B cell (primary cell): Measurements from ENCODE around the gene LRRC36. TPM values are rescaled to one million over a fixed set of nuclear protein-coding genes. Genes with fewer than 3 reads are reported as not detected.

Experiments used
- ATAC-seq: fragments of 200-7000 bp; cut with Tn5 transposase; one replicate; pipeline ENCODE4 v1.10.0; 2021; ENCODE audit warnings: low read depth, mild to moderate bottlenecking, moderate number of reproducible peaks, moderate library complexity
- CTCF ChIA-PET: fragments of 350-600 bp; sonication (Branson Sonifier 250); formaldehyde crosslinking; loops from one replicate; lab custom pipeline; 2021; ENCODE audit warnings: antibody characterized with exemption, inconsistent platforms; lab: Charles Lee
- POLR2A ChIA-PET: fragments of 350-600 bp; sonication (Branson Sonifier 250); formaldehyde crosslinking; loops from one replicate; lab custom pipeline; 2021; ENCODE audit warnings: antibody characterized with exemption; lab: Charles Lee
- DNase-seq: peaks from one replicate; pipeline ENCODE4 v3.0.0; 2013
- H2AFZ ChIP-seq: 2 replicates; pipeline ENCODE4 v1.6.1; 2012; ENCODE audit warnings: mild to moderate bottlenecking, low read depth, low read length; ENCODE audit not compliant: insufficient read depth, poor library complexity, severe bottlenecking
- H3K27ac ChIP-seq, 2 donors: 1 replicate in 1 of 2; 2 replicates in 1 of 2; pipeline ENCODE4 v1.5.1; 2012 to 2013; ENCODE audit warnings: low read length in 2 of 2, mild to moderate bottlenecking in 2 of 2, moderate library complexity in 1 of 2
- H3K27me3 ChIP-seq, 4 experiments: fragments of 200-600 bp in 1 of 4; sonication (generic) in 1 of 4; replicated peaks in 1 of 4; 1 replicate in 2 of 4; 2 replicates in 2 of 4; pipeline versions ENCODE4 v1.6.1 to v1.7.0; 2013 to 2016; ENCODE audit warnings: low read length in 3 of 4, mild to moderate bottlenecking in 2 of 4, mixed read lengths in 1 of 4, moderate library complexity in 1 of 4; ENCODE audit not compliant: insufficient read depth in 4 of 4, control insufficient read depth in 3 of 4; ENCODE audit errors: control extremely low read depth in 1 of 4
- H3K36me3 ChIP-seq, 2 experiments: replicated peaks in 1 of 2; 1 replicate in 1 of 2; 2 replicates in 1 of 2; pipeline versions ENCODE4 v1.6.1 to v1.7.1; 2013; ENCODE audit warnings: low read length in 1 of 2; ENCODE audit not compliant: insufficient read depth in 2 of 2, control insufficient read depth in 1 of 2; ENCODE audit errors: control extremely low read depth in 1 of 2, extremely low read depth in 1 of 2
- H3K4me1 ChIP-seq, 2 donors: fragments of 200-600 bp in 1 of 2; sonication (generic) in 1 of 2; 1 replicate in 1 of 2; 2 replicates in 1 of 2; pipeline versions ENCODE4 v1.5.1 to v1.6.1; 2013 to 2017; ENCODE audit warnings: low read length in 2 of 2; ENCODE audit not compliant: control insufficient read depth in 2 of 2, insufficient read depth in 2 of 2
- H3K4me2 ChIP-seq: replicated peaks from 2 replicates; pipeline ENCODE3; 2012; ENCODE audit warnings: mild to moderate bottlenecking, low read depth, low read length; ENCODE audit not compliant: poor library complexity, severe bottlenecking
- H3K4me3 ChIP-seq, 5 experiments: fragments of 200-600 bp in 1 of 5; sonication (generic) in 1 of 5; 1 replicate in 3 of 5; 2 replicates in 2 of 5; pipeline versions ENCODE4 v1.5.1 to v1.7.0; 2011 to 2016; ENCODE audit warnings: low read length in 4 of 5, mild to moderate bottlenecking in 4 of 5, low read depth in 2 of 5, control low read depth in 1 of 5, moderate library complexity in 1 of 5; ENCODE audit not compliant: insufficient read depth in 1 of 5; ENCODE audit errors: control extremely low read depth in 1 of 5, extremely low read depth in 1 of 5
- H3K79me2 ChIP-seq: fragments of 200-600 bp; sonication (generic); one replicate; pipeline ENCODE4 v1.6.0; 2016; ENCODE audit warnings: low read length; ENCODE audit not compliant: control insufficient read depth, insufficient read depth
- H3K9ac ChIP-seq: fragments of 200-600 bp; sonication (generic); 2 replicates; pipeline ENCODE4 v1.6.1; 2017; ENCODE audit warnings: mild to moderate bottlenecking, low read length, moderate library complexity
- H3K9me3 ChIP-seq, 3 donors: one replicate each; pipeline versions ENCODE4 v1.6.1 to v1.7.1; 2013; ENCODE audit warnings: low read length in 2 of 3; ENCODE audit not compliant: control insufficient read depth in 2 of 3, insufficient read depth in 1 of 3; ENCODE audit errors: control extremely low read depth in 1 of 3
- H4K20me1 ChIP-seq: 2 replicates; pipeline ENCODE4 v1.6.0; 2012; ENCODE audit warnings: mild to moderate bottlenecking, low read length; ENCODE audit not compliant: insufficient read depth, control insufficient read depth, poor library complexity, severe bottlenecking
- H3K27ac Mint-ChIP-seq: one replicate; pipeline ENCODE4 v1.8.0; 2021; ENCODE audit warnings: mixed read lengths
- H3K27me3 Mint-ChIP-seq: one replicate; pipeline ENCODE4 v1.8.0; 2021; ENCODE audit warnings: mixed read lengths
- H3K4me1 Mint-ChIP-seq: one replicate; pipeline ENCODE4 v1.8.0; 2021; ENCODE audit warnings: mixed read lengths
- H3K4me3 Mint-ChIP-seq: one replicate; pipeline ENCODE4 v1.8.0; 2021; ENCODE audit warnings: mixed read lengths
- H3K9me3 Mint-ChIP-seq: one replicate; pipeline ENCODE4 v1.8.0; 2022; ENCODE audit warnings: mixed read lengths; ENCODE audit not compliant: insufficient read depth
- CTCF ChIP-seq: fragments of 200-600 bp; IDR thresholded peaks from one replicate; pipeline ENCODE4 v1.8.0; 2022; ENCODE audit warnings: antibody characterized with exemption, mild to moderate bottlenecking
- EZH2 ChIP-seq: IDR thresholded peaks from 2 replicates; pipeline ENCODE4 v1.6.1; 2012; ENCODE audit warnings: borderline replicate concordance, low read depth, mild to moderate bottlenecking, moderate library complexity, low read length; ENCODE audit not compliant: insufficient read depth, poor library complexity, severe bottlenecking
- WGBS: methylation state at CpG from one replicate; pipeline ENCODE4 v1.1.5; 2013; ENCODE audit warnings: missing lambda C conversion rate; ENCODE audit not compliant: insufficient coverage; 5-methylcytosine and 5-hydroxymethylcytosine counted together
- intact Hi-C: fragments of 100-400 bp; cut with micrococcal nuclease; formaldehyde crosslinking; loops from one replicate; pipeline ENCODE4 v1.10.0; 2022
- polyA plus RNA-seq: library from polyadenylated mRNA; depleted of rRNA; stranded (reverse); fragments of >200 nt; gene quantifications from 2 replicates; pipeline ENCODE4 v1.2.3, GENCODE V29; 2012
- total RNA-seq, 2 donors: library from RNA; stranded (reverse); fragments of 120-200 nt in 1 of 2; gene quantifications; 1 replicate in 1 of 2; 2 replicates in 1 of 2; pipeline versions ENCODE4 v1.2.3 to v1.2.4, GENCODE V29; 2013 to 2022

LRRC36 gene
- total and polyA plus RNA-seq, 2 donors (not counting 1 experiment from before 2014, with no cell fraction given), result 0.98 TPM; not detected in 1

DNA sequence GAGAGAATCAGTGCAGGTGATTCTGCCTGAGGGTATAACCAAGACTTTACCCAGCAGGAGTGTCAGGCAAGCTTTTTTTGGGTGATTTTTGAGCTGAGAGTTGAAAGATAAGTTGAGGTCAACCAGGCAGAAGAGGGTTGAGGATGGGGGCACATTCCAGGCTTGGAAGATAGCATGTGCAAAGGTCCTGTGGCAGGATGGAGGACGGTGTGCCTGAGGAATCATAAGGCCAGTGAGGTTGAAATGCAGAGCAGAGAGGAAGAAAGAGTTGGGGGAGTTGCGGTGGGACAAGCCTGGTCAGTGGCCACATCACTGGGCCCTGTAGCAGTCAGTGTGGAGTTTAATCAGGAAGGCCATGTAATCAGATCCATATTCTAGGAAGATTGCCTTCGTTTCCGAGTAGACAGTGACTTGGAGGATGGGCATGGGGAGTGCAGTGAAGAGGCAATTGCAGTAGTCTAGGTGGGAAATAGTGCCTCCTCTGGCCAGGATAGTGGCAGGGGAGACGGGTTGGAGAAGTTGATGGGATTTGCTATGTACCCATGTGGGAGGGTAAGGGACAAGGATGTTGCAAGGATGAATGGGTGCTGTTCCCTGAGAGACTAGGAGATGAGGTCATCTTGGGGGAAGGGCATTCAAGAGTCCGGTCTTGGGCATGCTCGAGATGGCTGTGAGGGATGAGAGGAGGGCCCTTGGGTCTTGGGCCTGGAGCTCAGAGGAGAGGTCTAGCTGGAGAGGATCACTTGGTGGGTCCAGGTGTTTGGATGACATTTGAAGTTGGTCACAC, 43.4 kb upstream of the LRRC36 start:
- Histone ChIP-seq H3K9me3 (no peaks in the 10 kb centered on the region), H3K4me2 (no peak overlapping the region), H3K79me2 (peaks cover 3% of the 10 kb centered on the region), H3K27ac (no peak overlapping the region), H2AFZ (no peak overlapping the region), H3K9ac (no peak overlapping the region), H3K27me3 (no peaks in the 10 kb centered on the region), H3K36me3 (no peaks in the 10 kb centered on the region), H3K4me1 (peaks cover 6 to 7% of the 10 kb centered on the region in 2 donors), H4K20me1 (no peaks in the 10 kb centered on the region), H3K4me3 (no peak overlapping the region)
- ATAC-seq (no peak), DNase-seq (no peak)
- POLR2A ChIA-PET, result no interaction called here
- 95% methylated on average over 7 of the region's 7 CpGs for WGBS
- Mint-ChIP-seq H3K4me3 (no peak overlapping the region), H3K27me3 (no peaks in the 10 kb centered on the region), H3K9me3 (no peaks in the 10 kb centered on the region), H3K27ac (no peak overlapping the region), H3K4me1 (peaks cover 4% of the 10 kb centered on the region)
- TF ChIP-seq CTCF (no peak), EZH2 (no peak)
- CTCF ChIA-PET, result no interaction called here
- intact Hi-C loops, result no loop called here

GRCh38 chr16:67283826-67284555, 42.6 kb upstream of the LRRC36 start:
- H3K9me3 Mint-ChIP-seq, result no peaks in the 10 kb centered on the region
- 78% methylated on average over 21 of the region's 21 CpGs for WGBS
- no peak for ATAC-seq

More at GRCh38 chr16:67283826-67284555, 42.6 kb upstream of the LRRC36 start:
- no peak overlapping the region for H3K27ac Mint-ChIP-seq
- Histone ChIP-seq H3K27me3 (no peaks in the 10 kb centered on the region), H2AFZ (no peak overlapping the region), H3K4me1 (no peaks in the 10 kb centered on the region), H3K4me3 (no peak overlapping the region), H3K36me3 (no peaks in the 10 kb centered on the region), H3K9me3 (no peaks in the 10 kb centered on the region), H3K27ac (no peak overlapping the region), H3K79me2 (no peaks in the 10 kb centered on the region), H4K20me1 (no peaks in the 10 kb centered on the region), H3K9ac (no peak overlapping the region), H3K4me2 (no peak overlapping the region)
- H3K27me3 Mint-ChIP-seq, result no peaks in the 10 kb centered on the region
- intact Hi-C loops, result no loop called here
- no peak overlapping the region for H3K4me3 Mint-ChIP-seq
- no peaks in the 10 kb centered on the region for H3K4me1 Mint-ChIP-seq
- no peak for DNase-seq
- ChIA-PET CTCF (no interaction called here), POLR2A (no interaction called here)
- TF ChIP-seq EZH2 (no peak), CTCF (no peak)
